OCI-LY1 (cell line): ENCODE data around the gene EEF1A1.
"Not testable (repeated sequence)": the region's sequence is repeated elsewhere in the genome, so short reads cannot be mapped to it uniquely, and the experiment has no call there.

Experiments used
- EZH2 ChIP-seq: fragments of 200-600 bp; sonication (generic), shearing (Covaris generic); IDR thresholded peaks from 2 replicates; pipeline ENCODE4 v1.8.0; 2017; ENCODE audit warnings: borderline replicate concordance, mixed run types, mild to moderate bottlenecking, antibody characterized with exemption, low read length, moderate library complexity, mixed read lengths
- TF ChIP-seq, protein P1 (sequence below): fragments of 200-600 bp; sonication (generic), shearing (Covaris generic); IDR thresholded peaks from 2 replicates; pipeline ENCODE4 v1.5.1; 2017; ENCODE audit warnings: mild to moderate bottlenecking, antibody characterized with exemption, low read length, moderate library complexity, mixed read lengths

GRCh38 chr6:73505705-73506104 is 15.1 kb downstream of the EEF1A1 start:
- TF ChIP-seq, protein P1, sequence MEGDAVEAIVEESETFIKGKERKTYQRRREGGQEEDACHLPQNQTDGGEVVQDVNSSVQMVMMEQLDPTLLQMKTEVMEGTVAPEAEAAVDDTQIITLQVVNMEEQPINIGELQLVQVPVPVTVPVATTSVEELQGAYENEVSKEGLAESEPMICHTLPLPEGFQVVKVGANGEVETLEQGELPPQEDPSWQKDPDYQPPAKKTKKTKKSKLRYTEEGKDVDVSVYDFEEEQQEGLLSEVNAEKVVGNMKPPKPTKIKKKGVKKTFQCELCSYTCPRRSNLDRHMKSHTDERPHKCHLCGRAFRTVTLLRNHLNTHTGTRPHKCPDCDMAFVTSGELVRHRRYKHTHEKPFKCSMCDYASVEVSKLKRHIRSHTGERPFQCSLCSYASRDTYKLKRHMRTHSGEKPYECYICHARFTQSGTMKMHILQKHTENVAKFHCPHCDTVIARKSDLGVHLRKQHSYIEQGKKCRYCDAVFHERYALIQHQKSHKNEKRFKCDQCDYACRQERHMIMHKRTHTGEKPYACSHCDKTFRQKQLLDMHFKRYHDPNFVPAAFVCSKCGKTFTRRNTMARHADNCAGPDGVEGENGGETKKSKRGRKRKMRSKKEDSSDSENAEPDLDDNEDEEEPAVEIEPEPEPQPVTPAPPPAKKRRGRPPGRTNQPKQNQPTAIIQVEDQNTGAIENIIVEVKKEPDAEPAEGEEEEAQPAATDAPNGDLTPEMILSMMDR: not testable (repeated sequence)
- TF ChIP-seq EZH2: not testable (repeated sequence)
